Suprapubic skin (tissue), 4 donors: ENCODE measurements around the gene NAP1L4.

Experiments used
- EP300 ChIP-seq: sonication (generic); formaldehyde crosslinking; IDR thresholded peaks from one replicate; pipeline ENCODE4 v1.6.1; 2017; ENCODE audit warnings: antibody characterized with exemption
- POLR2A ChIP-seq, 2 donors: fragments of 450-650 bp; IDR thresholded peaks; one replicate each; pipeline ENCODE4 v1.6.1; 2017; ENCODE audit warnings: antibody characterized with exemption in 2 of 2, mild to moderate bottlenecking in 2 of 2, moderate library complexity in 2 of 2
- POLR2AphosphoS5 ChIP-seq, 3 donors: sonication (generic); formaldehyde crosslinking; IDR thresholded peaks; one replicate each; pipeline ENCODE4 v1.6.1; 2017; ENCODE audit warnings: antibody characterized with exemption in 3 of 3
- TF ChIP-seq, protein P1 (sequence below), 2 donors: fragments of 200-600 bp in 1 of 2; fragments of 450-650 bp in 1 of 2; sonication (generic) in 1 of 2; IDR thresholded peaks; one replicate each; pipeline ENCODE4 v1.5.1; 2016 to 2019; ENCODE audit warnings: antibody characterized with exemption in 2 of 2, mild to moderate bottlenecking in 1 of 2, moderate library complexity in 1 of 2

- TF ChIP-seq, protein P1, sequence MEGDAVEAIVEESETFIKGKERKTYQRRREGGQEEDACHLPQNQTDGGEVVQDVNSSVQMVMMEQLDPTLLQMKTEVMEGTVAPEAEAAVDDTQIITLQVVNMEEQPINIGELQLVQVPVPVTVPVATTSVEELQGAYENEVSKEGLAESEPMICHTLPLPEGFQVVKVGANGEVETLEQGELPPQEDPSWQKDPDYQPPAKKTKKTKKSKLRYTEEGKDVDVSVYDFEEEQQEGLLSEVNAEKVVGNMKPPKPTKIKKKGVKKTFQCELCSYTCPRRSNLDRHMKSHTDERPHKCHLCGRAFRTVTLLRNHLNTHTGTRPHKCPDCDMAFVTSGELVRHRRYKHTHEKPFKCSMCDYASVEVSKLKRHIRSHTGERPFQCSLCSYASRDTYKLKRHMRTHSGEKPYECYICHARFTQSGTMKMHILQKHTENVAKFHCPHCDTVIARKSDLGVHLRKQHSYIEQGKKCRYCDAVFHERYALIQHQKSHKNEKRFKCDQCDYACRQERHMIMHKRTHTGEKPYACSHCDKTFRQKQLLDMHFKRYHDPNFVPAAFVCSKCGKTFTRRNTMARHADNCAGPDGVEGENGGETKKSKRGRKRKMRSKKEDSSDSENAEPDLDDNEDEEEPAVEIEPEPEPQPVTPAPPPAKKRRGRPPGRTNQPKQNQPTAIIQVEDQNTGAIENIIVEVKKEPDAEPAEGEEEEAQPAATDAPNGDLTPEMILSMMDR (IDR thresholded peaks at IDR 0.05): no peak
- no peak for TF ChIP-seq POLR2A (IDR thresholded peaks at IDR 0.05)
- no peak for TF ChIP-seq EP300
- no peak for TF ChIP-seq POLR2AphosphoS5 (IDR thresholded peaks at IDR 0.05)
Observed at GRCh38 chr11:2990617-2991451, 1.3 kb downstream of the NAP1L4 start.
